HL-60 (cell line): ENCODE results near the gene ADCY1.

ENCODE experiments used
- DNase-seq, 2 experiments: peaks; one replicate each; pipeline ENCODE4 v3.0.0-alpha.2; 2010 to 2020; ENCODE audit warnings: low read depth in 1 of 2, low spot score in 1 of 2
- H3K27ac ChIP-seq: fragments of 250-450 bp; sonication (Bioruptor Pico); replicated peaks from 2 replicates; pipeline ENCODE4 v1.5.1; 2020; ENCODE audit warnings: mild to moderate bottlenecking, moderate library complexity
- H3K27me3 ChIP-seq: fragments of 250-450 bp; sonication (Bioruptor Pico); 2 replicates; pipeline ENCODE4 v1.5.1; 2021; ENCODE audit warnings: mild to moderate bottlenecking, moderate library complexity; ENCODE audit not compliant: insufficient read depth, poor library complexity, severe bottlenecking
- H3K4me3 ChIP-seq: replicated peaks from 2 replicates; pipeline ENCODE4 v1.5.1; 2011; ENCODE audit warnings: mild to moderate bottlenecking, control low read depth, low read length; ENCODE audit not compliant: insufficient read depth
- GABPA ChIP-seq: IDR thresholded peaks from 2 replicates; pipeline ENCODE4 v1.6.1; 2012; ENCODE audit warnings: low read depth
- POLR2AphosphoS5 ChIP-seq: IDR thresholded peaks from 2 replicates; pipeline ENCODE4 v1.6.1; 2012; ENCODE audit warnings: low read depth
- SPI1 ChIP-seq: IDR thresholded peaks from 2 replicates; pipeline ENCODE4 v1.6.1; 2012; ENCODE audit warnings: low read depth, mild to moderate bottlenecking, borderline replicate concordance
- TF ChIP-seq, protein P1 (sequence below): IDR thresholded peaks from 2 replicates; pipeline ENCODE4 v1.6.1; 2012; ENCODE audit warnings: low read depth; ENCODE audit not compliant: insufficient replicate concordance
- TF ChIP-seq, protein P2 (sequence below): IDR thresholded peaks from one replicate; pipeline ENCODE4 v1.5.1; 2011; ENCODE audit warnings: low read length, control low read depth, inconsistent platforms; ENCODE audit not compliant: insufficient read depth

Gene ADCY1

DNA sequence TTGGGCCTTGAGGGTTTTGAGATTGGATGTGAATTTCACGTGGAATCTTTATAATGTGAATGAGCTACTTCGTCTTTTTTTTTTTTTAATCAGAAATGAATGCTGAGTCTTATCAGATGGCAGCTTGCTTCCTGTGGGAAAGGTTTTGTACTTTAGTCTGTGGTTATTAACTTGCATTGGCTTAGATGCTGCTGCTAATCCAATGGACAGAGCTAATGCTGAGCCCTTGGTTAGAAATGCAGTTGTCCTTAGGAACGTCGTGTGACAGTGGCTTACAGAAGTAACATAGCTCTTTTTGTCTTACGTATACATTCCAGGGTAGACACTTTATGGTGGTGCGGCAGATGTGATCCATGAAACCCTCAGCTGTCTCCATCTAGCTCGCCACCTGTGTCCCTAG lies 32.8 kb downstream of the ADCY1 start:
- Histone ChIP-seq H3K27me3 (peaks cover 2% of the 10 kb centered on the region), H3K27ac (no peak overlapping the region), H3K4me3 (no peak overlapping the region)
- DNase-seq, result no peak
- TF ChIP-seq SPI1 (no peak), GABPA (no peak), POLR2AphosphoS5 (no peak)
- TF ChIP-seq, protein P1, sequence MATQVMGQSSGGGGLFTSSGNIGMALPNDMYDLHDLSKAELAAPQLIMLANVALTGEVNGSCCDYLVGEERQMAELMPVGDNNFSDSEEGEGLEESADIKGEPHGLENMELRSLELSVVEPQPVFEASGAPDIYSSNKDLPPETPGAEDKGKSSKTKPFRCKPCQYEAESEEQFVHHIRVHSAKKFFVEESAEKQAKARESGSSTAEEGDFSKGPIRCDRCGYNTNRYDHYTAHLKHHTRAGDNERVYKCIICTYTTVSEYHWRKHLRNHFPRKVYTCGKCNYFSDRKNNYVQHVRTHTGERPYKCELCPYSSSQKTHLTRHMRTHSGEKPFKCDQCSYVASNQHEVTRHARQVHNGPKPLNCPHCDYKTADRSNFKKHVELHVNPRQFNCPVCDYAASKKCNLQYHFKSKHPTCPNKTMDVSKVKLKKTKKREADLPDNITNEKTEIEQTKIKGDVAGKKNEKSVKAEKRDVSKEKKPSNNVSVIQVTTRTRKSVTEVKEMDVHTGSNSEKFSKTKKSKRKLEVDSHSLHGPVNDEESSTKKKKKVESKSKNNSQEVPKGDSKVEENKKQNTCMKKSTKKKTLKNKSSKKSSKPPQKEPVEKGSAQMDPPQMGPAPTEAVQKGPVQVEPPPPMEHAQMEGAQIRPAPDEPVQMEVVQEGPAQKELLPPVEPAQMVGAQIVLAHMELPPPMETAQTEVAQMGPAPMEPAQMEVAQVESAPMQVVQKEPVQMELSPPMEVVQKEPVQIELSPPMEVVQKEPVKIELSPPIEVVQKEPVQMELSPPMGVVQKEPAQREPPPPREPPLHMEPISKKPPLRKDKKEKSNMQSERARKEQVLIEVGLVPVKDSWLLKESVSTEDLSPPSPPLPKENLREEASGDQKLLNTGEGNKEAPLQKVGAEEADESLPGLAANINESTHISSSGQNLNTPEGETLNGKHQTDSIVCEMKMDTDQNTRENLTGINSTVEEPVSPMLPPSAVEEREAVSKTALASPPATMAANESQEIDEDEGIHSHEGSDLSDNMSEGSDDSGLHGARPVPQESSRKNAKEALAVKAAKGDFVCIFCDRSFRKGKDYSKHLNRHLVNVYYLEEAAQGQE, result no peak
- TF ChIP-seq, protein P2, sequence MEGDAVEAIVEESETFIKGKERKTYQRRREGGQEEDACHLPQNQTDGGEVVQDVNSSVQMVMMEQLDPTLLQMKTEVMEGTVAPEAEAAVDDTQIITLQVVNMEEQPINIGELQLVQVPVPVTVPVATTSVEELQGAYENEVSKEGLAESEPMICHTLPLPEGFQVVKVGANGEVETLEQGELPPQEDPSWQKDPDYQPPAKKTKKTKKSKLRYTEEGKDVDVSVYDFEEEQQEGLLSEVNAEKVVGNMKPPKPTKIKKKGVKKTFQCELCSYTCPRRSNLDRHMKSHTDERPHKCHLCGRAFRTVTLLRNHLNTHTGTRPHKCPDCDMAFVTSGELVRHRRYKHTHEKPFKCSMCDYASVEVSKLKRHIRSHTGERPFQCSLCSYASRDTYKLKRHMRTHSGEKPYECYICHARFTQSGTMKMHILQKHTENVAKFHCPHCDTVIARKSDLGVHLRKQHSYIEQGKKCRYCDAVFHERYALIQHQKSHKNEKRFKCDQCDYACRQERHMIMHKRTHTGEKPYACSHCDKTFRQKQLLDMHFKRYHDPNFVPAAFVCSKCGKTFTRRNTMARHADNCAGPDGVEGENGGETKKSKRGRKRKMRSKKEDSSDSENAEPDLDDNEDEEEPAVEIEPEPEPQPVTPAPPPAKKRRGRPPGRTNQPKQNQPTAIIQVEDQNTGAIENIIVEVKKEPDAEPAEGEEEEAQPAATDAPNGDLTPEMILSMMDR, result no peak

DNA sequence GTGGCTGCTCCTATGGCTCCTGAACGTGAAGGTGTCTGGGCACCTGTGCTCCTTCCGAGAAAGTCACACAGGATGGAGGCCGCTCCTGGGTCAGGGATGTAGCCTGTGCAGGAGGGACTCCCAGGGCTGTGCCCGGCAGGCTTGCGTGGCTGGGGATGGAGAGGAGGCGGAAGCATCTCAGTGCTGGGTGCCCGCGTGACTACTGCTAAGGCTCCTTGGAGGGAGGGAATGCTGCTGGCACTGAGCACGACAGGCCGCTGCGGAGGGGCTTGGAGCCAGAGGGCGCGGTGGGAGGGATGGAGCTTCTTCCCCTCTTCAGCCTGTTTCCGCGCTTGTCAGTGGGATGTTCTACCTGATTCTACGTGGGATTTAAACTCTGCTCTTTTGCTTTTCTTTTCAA lies 35.0 kb downstream of the ADCY1 start:
- Histone ChIP-seq H3K4me3 (no peak overlapping the region), H3K27ac (no peak overlapping the region), H3K27me3 (no peaks in the 10 kb centered on the region)
- TF ChIP-seq, protein P1, result no peak
- TF ChIP-seq SPI1, result no peak
- no peak for TF ChIP-seq POLR2AphosphoS5
- no peak for DNase-seq

DNA sequence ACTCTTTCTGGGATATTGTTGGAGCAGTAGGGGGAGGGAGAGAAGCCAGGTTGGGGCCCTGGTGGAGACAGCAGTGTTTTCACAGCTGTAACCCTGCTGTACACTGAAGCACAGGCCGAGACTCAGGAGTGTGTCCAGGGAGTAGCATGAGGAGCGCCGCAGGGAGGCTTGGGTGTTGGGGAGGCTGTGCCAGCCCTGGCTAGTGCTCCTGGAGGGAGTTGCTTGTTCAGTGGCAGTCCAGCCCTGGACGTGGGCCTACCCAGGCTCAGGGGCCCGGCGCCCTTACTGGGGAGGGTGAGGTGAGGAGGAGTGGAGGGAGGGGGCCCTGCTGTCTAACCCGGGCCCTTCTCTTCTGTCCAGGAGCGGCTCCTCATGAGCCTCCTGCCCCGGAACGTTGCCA lies 35.9 kb downstream of the ADCY1 start:
- TF ChIP-seq, protein P2, result no peak
- no peak for TF ChIP-seq GABPA
- TF ChIP-seq SPI1, result no peak
- TF ChIP-seq, protein P1, result no peak
- TF ChIP-seq POLR2AphosphoS5, result no peak
- DNase-seq, result no peak
- no peak overlapping the region for H3K27ac ChIP-seq
- H3K27me3 ChIP-seq, result no peaks in the 10 kb centered on the region
- H3K4me3 ChIP-seq, result no peak overlapping the region
